ENCODE data around the gene B3GNT9. TPM values are rescaled to one million over a fixed set of nuclear protein-coding genes. Genes with fewer than 3 reads are reported as not detected.
A peak's percentile ranks its signal among the peaks of the same experiment; 100 is the strongest.

Gene B3GNT9
- total and polyA plus RNA-seq, 12 donors, result 2.9 to 52.1 (median 19.6) TPM

DNA sequence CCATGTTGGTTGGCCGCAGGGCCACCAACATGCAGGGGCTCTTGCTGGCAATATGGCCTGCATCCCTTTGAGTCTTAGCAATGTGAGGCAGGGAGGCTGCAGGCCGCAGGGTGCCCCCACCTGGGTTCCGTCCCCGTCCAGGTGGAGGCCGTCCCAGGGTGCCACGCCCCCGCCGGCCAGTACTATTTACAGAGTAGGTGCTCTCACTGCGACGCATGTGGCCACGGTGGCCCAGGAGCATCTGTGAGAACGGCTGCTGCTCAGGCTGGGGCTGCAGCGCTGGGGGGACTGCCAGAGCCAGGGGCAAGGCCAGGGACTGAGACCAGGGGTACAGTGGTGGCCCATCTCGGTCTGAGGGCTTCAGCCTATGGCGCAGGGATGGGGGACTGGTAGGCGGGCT lies 29.4 kb upstream of the B3GNT9 start:
- intact Hi-C loops (cut with DNase I), result no loop called here
- no peak for DNase-seq
- Histone ChIP-seq H3K4me3 (no peak overlapping the region), H3K36me3 (replicated peaks in 1 of 2) (no peaks in the 10 kb centered on the region), H3K27me3 (no peaks in the 10 kb centered on the region), H3K9me3 (replicated peaks in 1 of 3) (no peaks in the 10 kb centered on the region), H3K4me1 (replicated peaks in 1 of 2) (peaks cover 37 to 54% of the 10 kb centered on the region in 2 donors), H3K27ac (peak overlapping the region in 1 of 5 donors; percentile 84)
- TF ChIP-seq POLR2A (IDR thresholded peaks at IDR 0.05), result no peak
- TF ChIP-seq CTCF (IDR thresholded peaks at IDR 0.05), result no peak
- 88 to 100% (median 90%) methylated on average over 1 to 16 of the region's 16 CpGs for WGBS, 4 donors

DNA sequence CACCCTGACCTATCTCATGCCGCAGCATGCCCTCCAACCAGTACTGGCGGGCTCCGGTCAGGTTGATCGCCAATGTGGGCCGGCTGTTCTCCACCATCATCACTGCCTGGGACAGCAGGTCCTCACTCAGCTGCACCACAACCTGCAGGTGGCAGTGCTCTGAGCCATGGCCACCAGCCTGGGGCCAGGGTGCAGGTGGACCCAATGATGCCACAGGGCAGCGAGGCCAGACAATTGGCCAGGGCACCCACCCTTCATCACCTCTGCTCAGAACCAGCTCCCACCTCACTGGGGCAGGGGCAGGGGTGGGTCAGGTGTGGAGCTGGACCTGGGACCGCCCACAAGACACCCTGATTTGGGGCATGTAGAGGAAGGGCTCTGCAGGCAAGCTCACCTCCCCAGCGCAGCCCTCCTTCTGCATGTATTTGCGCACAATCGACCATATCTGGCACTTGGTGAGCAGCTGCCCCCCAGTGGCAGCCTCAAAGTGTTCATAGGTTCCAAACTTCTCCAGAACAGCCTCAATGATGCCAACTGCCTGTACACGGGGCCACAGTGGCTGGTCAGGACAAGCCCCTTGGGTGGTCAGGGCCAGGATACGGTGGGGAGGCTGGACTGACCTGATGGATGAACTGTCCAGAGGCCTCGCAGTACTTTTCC lies 28.8 kb upstream of the B3GNT9 start:
- WGBS, 4 donors, result 90 to 100% (median 98%) methylated on average over 5 to 13 of the region's 13 CpGs
- TF ChIP-seq POLR2A (IDR thresholded peaks at IDR 0.05), result no peak
- TF ChIP-seq CTCF (IDR thresholded peaks at IDR 0.05), result no peak
- no peak for DNase-seq
- H3K4me3 ChIP-seq, result no peak overlapping the region
- intact Hi-C loops (cut with DNase I), result no loop called here
- H3K27ac ChIP-seq, result no peak overlapping the region
- no peaks in the 10 kb centered on the region for H3K9me3 ChIP-seq (replicated peaks in 1 of 3)
- H3K4me1 ChIP-seq (replicated peaks in 1 of 2), result peaks cover 37 to 54% of the 10 kb centered on the region in 2 donors
- no peaks in the 10 kb centered on the region for H3K36me3 ChIP-seq (replicated peaks in 1 of 2)
- H3K27me3 ChIP-seq, result no peaks in the 10 kb centered on the region

DNA sequence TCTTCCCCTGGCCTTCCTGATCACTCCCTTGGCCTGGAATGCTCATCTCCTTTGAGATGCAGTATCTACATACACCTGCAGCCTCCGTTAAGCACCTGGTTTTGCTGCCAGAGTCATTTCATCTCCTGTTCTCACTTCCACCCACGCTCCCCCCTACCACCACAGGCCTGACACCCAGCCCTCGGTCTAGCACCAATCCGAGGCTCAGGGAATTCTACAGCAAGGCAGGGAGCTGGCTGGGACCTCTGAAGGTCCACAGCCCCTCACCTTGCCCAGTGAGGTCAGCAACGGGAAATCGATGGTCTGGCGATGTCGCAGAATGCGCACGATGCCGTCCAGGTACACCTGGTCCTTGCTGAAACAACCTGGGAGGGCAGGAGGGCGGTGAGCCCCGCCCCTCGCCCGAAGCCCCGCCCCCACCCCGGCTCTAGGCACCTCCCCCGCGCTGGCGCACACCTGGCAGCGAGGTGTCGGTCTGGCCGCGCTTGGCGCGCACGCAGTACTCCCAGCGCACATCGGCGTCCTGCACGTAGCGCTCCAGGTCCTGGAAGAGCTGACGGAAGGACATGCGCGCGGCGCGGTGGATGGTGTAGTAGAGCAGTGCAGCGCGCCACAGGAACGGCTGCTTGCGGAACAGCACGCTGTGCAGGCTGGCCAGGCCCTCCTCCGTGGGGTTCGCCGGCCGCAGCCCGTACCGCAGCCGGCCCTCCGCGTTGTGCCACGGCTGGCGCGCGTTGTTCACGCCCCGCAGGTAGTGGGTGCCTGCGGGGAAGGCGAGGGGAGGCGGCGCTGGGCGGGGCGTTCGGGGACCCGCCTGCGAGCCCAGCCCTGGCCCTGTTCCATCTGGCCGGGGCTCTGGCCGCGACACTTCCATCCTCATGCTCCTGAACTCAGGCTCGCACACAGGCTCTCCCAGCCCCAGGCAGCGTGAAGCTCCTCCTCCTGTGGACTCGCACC lies 27.2 kb upstream of the B3GNT9 start:
- 3 to 52% (median 22%) methylated on average over 4 to 73 of the region's 73 CpGs for WGBS, 4 donors
- DNase-seq, result peak; percentile 73 to 86 (median 78)
- intact Hi-C loops (cut with DNase I), result no loop called here
- peak overlapping the region; percentile 24 to 86 (median 49) for H3K27ac ChIP-seq
- H3K4me3 ChIP-seq, result peak overlapping the region in 2 of 4 donors; percentile 11 to 55
- no peaks in the 10 kb centered on the region for H3K9me3 ChIP-seq (replicated peaks in 1 of 3)
- H3K27me3 ChIP-seq, result no peaks in the 10 kb centered on the region
- H3K4me1 ChIP-seq (replicated peaks in 1 of 2), result peaks cover 41 to 61% of the 10 kb centered on the region in 2 donors
- H3K36me3 ChIP-seq (replicated peaks in 1 of 2), result no peaks in the 10 kb centered on the region
- TF ChIP-seq POLR2A (IDR thresholded peaks at IDR 0.05), result peak; percentile 15 to 53
- peak in 3 of 6 experiments; percentile 17 to 37 (median 37) for TF ChIP-seq CTCF (IDR thresholded peaks at IDR 0.05)

DNA sequence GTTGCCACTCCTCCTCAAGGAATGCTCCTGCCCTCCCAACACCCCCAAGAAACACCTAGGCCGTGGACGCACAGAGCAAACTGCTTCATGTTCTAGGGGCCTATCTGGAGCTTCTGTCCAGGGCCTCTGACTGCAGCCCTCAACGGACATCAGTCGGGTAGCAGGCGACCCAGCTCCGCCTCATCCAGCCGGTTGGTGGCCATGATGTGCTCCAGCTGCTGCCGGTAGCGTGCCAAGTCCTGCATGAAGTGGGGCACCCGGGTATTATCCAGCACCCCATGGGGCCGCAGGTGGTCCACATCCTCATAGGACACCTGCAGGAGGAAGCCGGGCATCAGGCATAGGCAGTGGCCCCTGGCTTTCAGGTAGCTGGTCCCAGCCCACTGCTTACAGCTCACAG lies 25.9 kb upstream of the B3GNT9 start:
- Histone ChIP-seq H3K4me1 (replicated peaks in 1 of 2) (peaks cover 37 to 52% of the 10 kb centered on the region in 2 donors), H3K9me3 (replicated peaks in 1 of 3) (no peaks in the 10 kb centered on the region), H3K27ac (no peak overlapping the region), H3K27me3 (no peaks in the 10 kb centered on the region), H3K4me3 (no peak overlapping the region), H3K36me3 (replicated peaks in 1 of 2) (no peaks in the 10 kb centered on the region)
- TF ChIP-seq POLR2A (IDR thresholded peaks at IDR 0.05), result no peak
- TF ChIP-seq CTCF (IDR thresholded peaks at IDR 0.05), result no peak
- DNase-seq, result peak in 1 of 7 donors; percentile 30
- intact Hi-C loops (cut with DNase I), result no loop called here
- WGBS, 4 donors, result 87 to 93% (median 89%) methylated on average over 3 to 12 of the region's 12 CpGs; no CpG with 5 or more reads in 1 of the 4 donors
